NK-92 (cell line): ENCODE results near the gene HAGHL.
"Not testable (repeated sequence)": the region's sequence is repeated elsewhere in the genome, so short reads cannot be mapped to it uniquely, and the experiment has no call there.

Experiments used
- DNase-seq: peaks from one replicate; lab custom pipeline; 2025; ENCODE audit not compliant: unreplicated experiment; lab: John Stamatoyannopoulos, UW

The HAGHL gene

GRCh38 chr16:707062-707538 is 19.8 kb upstream of the HAGHL start:
- no peak for DNase-seq

- DNase-seq, result no peak
These were observed 18.9 kb upstream of the HAGHL start for GRCh38 chr16:708019-708418.

GRCh38 chr16:708959-709358 is 17.9 kb upstream of the HAGHL start:
- no peak for DNase-seq

GRCh38 chr16:709566-710499 is 17.1 kb upstream of the HAGHL start:
- no peak for DNase-seq

GRCh38 chr16:710500-711075 is 16.3 kb upstream of the HAGHL start:
- no peak for DNase-seq

- DNase-seq, result no peak
These were observed 15.8 kb upstream of the HAGHL start for GRCh38 chr16:711084-711483.

- no peak for DNase-seq
These were observed 15.2 kb upstream of the HAGHL start for GRCh38 chr16:711548-712320.

GRCh38 chr16:712740-713250 is 14.1 kb upstream of the HAGHL start:
- DNase-seq, result not testable (repeated sequence)

- DNase-seq, result no peak
These were observed 12.8 kb upstream of the HAGHL start for GRCh38 chr16:714079-714478.

- no peak for DNase-seq
These were observed 12.1 kb upstream of the HAGHL start, which contains the start of gene METRN for GRCh38 chr16:714558-715476. TSS of gene METRN (plus strand) at chr16:715118. CDS start at chr16:715290, 172 bp downstream.

GRCh38 chr16:715477-716199 is 11.3 kb upstream of the HAGHL start:
- no peak for DNase-seq

- no peak for DNase-seq
These were observed 10.7 kb upstream of the HAGHL start for GRCh38 chr16:716200-716568.

- no peak for DNase-seq
These were observed 10.1 kb upstream of the HAGHL start for GRCh38 chr16:716768-717325.

- DNase-seq, result no peak
These were observed 9.3 kb upstream of the HAGHL start for GRCh38 chr16:717450-718245.

GRCh38 chr16:718389-718788 is 8.5 kb upstream of the HAGHL start:
- DNase-seq, result no peak

GRCh38 chr16:718922-719321 is 8.0 kb upstream of the HAGHL start:
- no peak for DNase-seq

GRCh38 chr16:719815-720446 is 7.0 kb upstream of the HAGHL start:
- DNase-seq, result no peak

GRCh38 chr16:720447-720989 is 6.4 kb upstream of the HAGHL start:
- DNase-seq, result no peak
